WTC11 (cell line): ENCODE data around the gene PCDH12. TPM values are rescaled to one million over a fixed set of nuclear protein-coding genes. Genes with fewer than 3 reads are reported as not detected.

Source experiments
- ATAC-seq: fragments of 200-7000 bp; cut with Tn5 transposase; 2 replicates; pipeline ENCODE4 v1.10.0; 2021; ENCODE audit warnings: mild to moderate bottlenecking, moderate library complexity
- CTCF ChIA-PET: fragments of 300-600 bp; sonication (Branson Sonifier 250); formaldehyde crosslinking; loops from one replicate; lab custom pipeline; 2021; ENCODE audit warnings: antibody characterized with exemption; lab: Charles Lee
- POLR2A ChIA-PET: fragments of 350-600 bp; sonication (Branson Sonifier 250); formaldehyde crosslinking; loops from one replicate; lab custom pipeline; 2021; ENCODE audit warnings: antibody characterized with exemption; lab: Charles Lee
- DNase-seq: peaks from one replicate; pipeline ENCODE4 v3.0.0; 2021; ENCODE audit warnings: low spot score
- H3K27ac Mint-ChIP-seq: 2 replicates; pipeline ENCODE4 v1.8.0; 2021; ENCODE audit warnings: mixed read lengths
- H3K27me3 Mint-ChIP-seq: 2 replicates; pipeline ENCODE4 v1.8.0; 2021; ENCODE audit warnings: low read depth, mild to moderate bottlenecking, moderate library complexity, mixed read lengths
- H3K36me3 Mint-ChIP-seq: 2 replicates; pipeline ENCODE4 v1.8.0; 2021; ENCODE audit warnings: mixed read lengths
- H3K4me1 Mint-ChIP-seq: 2 replicates; pipeline ENCODE4 v1.8.0; 2022; ENCODE audit warnings: mixed read lengths
- H3K4me3 Mint-ChIP-seq: 2 replicates; pipeline ENCODE4 v1.8.0; 2021; ENCODE audit warnings: mild to moderate bottlenecking, moderate library complexity, mixed read lengths
- H3K9me3 Mint-ChIP-seq: 2 replicates; pipeline ENCODE4 v1.8.0; 2021; ENCODE audit warnings: mixed read lengths
- AFF4 ChIP-seq: sonication (generic); formaldehyde crosslinking; IDR thresholded peaks from 2 replicates; pipeline ENCODE4 v1.8.1; 2023; ENCODE audit warnings: mild to moderate bottlenecking, missing genetic modification reagents, borderline replicate concordance
- ATF2 ChIP-seq: sonication (generic); formaldehyde crosslinking; IDR thresholded peaks from 2 replicates; pipeline ENCODE4 v1.8.1; 2022; ENCODE audit warnings: low read depth, missing genetic modification reagents, borderline replicate concordance
- CBFB ChIP-seq: sonication (generic); formaldehyde crosslinking; IDR thresholded peaks from 2 replicates; pipeline ENCODE4 v1.8.1; 2022; ENCODE audit warnings: mild to moderate bottlenecking, low read depth, missing genetic modification reagents
- E2F5 ChIP-seq: sonication (generic); formaldehyde crosslinking; IDR thresholded peaks from 2 replicates; pipeline ENCODE4 v1.8.1; 2022; ENCODE audit warnings: mild to moderate bottlenecking, moderate library complexity, missing genetic modification reagents
- EMX1 ChIP-seq: fragments of 250-450 bp; sonication (Bioruptor Pico); IDR thresholded peaks from 2 replicates; pipeline ENCODE4 v1.8.0; 2021; ENCODE audit warnings: mild to moderate bottlenecking
- ETV6 ChIP-seq: sonication (generic); formaldehyde crosslinking; IDR thresholded peaks from 2 replicates; pipeline ENCODE4 v1.8.1; 2022; ENCODE audit warnings: mild to moderate bottlenecking, missing genetic modification reagents
- FOXK1 ChIP-seq: sonication (generic); formaldehyde crosslinking; IDR thresholded peaks from 2 replicates; pipeline ENCODE4 v1.8.0; 2022; ENCODE audit warnings: mild to moderate bottlenecking, moderate library complexity, missing genetic modification reagents
- IRF1 ChIP-seq: sonication (generic); formaldehyde crosslinking; IDR thresholded peaks from 2 replicates; pipeline ENCODE4 v1.8.0; 2023; ENCODE audit warnings: missing genetic modification reagents
- JUN ChIP-seq: sonication (generic); formaldehyde crosslinking; IDR thresholded peaks from 2 replicates; pipeline ENCODE4 v1.8.0; 2023; ENCODE audit warnings: mild to moderate bottlenecking, missing genetic modification reagents
- MYBL2 ChIP-seq: sonication (generic); formaldehyde crosslinking; IDR thresholded peaks from 2 replicates; pipeline ENCODE4 v1.8.1; 2023; ENCODE audit warnings: mild to moderate bottlenecking, moderate library complexity, missing genetic modification reagents
- NFE2L1 ChIP-seq: sonication (generic); formaldehyde crosslinking; IDR thresholded peaks from 2 replicates; pipeline ENCODE4 v1.8.1; 2023; ENCODE audit warnings: missing genetic modification reagents
- PRDM15 ChIP-seq: sonication (generic); formaldehyde crosslinking; IDR thresholded peaks from 2 replicates; pipeline ENCODE4 v1.8.0; 2022; ENCODE audit warnings: missing genetic modification reagents
- PRRX2 ChIP-seq: fragments of 250-450 bp; sonication (Bioruptor Pico); IDR thresholded peaks from 2 replicates; pipeline ENCODE4 v1.8.0; 2021; ENCODE audit warnings: mild to moderate bottlenecking
- RORB ChIP-seq: fragments of 250-450 bp; sonication (Bioruptor Pico); IDR thresholded peaks from 2 replicates; pipeline ENCODE4 v1.9.0; 2021; ENCODE audit warnings: mild to moderate bottlenecking
- ZNF138 ChIP-seq: sonication (generic); formaldehyde crosslinking; conservative IDR thresholded peaks from 2 replicates; pipeline ENCODE4 v1.8.1; 2022; ENCODE audit warnings: mild to moderate bottlenecking, moderate library complexity, missing genetic modification reagents
- ZSCAN18 ChIP-seq: fragments of 250-450 bp; sonication (Bioruptor Pico); IDR thresholded peaks from 2 replicates; pipeline ENCODE4 v2.1.2; 2022; ENCODE audit warnings: mild to moderate bottlenecking, moderate library complexity
- total RNA-seq: library from RNA; stranded (reverse); gene quantifications from 3 replicates; pipeline ENCODE4 v1.2.3, GENCODE V29; 2021

The PCDH12 gene
- total RNA-seq, 1 experiment from 2014 or later, result 0.33 TPM

GRCh38 chr5:142000704-142001484 lies 42.9 kb upstream of the PCDH12 start (continued):
- TF ChIP-seq ZSCAN18 (CRISPR knock-in tag) (no peak), ZNF138 (no peak), CBFB (no peak), MYBL2 (CRISPR knock-in tag) (no peak), EMX1 (CRISPR knock-in tag) (no peak), PRRX2 (no peak), JUN (CRISPR knock-in tag) (no peak), IRF1 (CRISPR knock-in tag) (no peak), ATF2 (CRISPR knock-in tag) (no peak)

GRCh38 chr5:142000173-142000572 lies 42.2 kb upstream of the PCDH12 start:
- ChIA-PET POLR2A (interaction anchor here (1.0 kb wide), 1 partner anchor 13 kb away, joined by 3 read pairs; the partner anchor contains the start of gene GNPDA1), CTCF (interaction anchor here (0.7 to 1.9 kb wide), 6 partner anchors 12 to 141 kb away, joined by 3 to 9 read pairs (median 4); partner anchors contain the start of gene GNPDA1)
- H3K27ac Mint-ChIP-seq, result no peak overlapping the region
- H3K4me3 Mint-ChIP-seq, result no peak overlapping the region
- H3K27me3 Mint-ChIP-seq, result no peaks in the 10 kb centered on the region
- ATAC-seq (no peak), DNase-seq (no peak)
- TF ChIP-seq NFE2L1 (CRISPR knock-in tag) (no peak), PRDM15 (CRISPR knock-in tag) (no peak), AFF4 (CRISPR knock-in tag) (no peak), EMX1 (CRISPR knock-in tag) (no peak), RORB (CRISPR knock-in tag) (no peak), E2F5 (CRISPR knock-in tag) (no peak), FOXK1 (CRISPR knock-in tag) (no peak), ETV6 (CRISPR knock-in tag) (no peak)
- no peaks in the 10 kb centered on the region for H3K4me1 Mint-ChIP-seq
- H3K36me3 Mint-ChIP-seq, result peaks cover 60% of the 10 kb centered on the region
- H3K9me3 Mint-ChIP-seq, result peaks cover 4% of the 10 kb centered on the region; the same call in 1 of the 2 replicates
